H1 (cell line): ENCODE results near the gene MYO15B. TPM values are rescaled to one million over a fixed set of nuclear protein-coding genes. Genes with fewer than 3 reads are reported as not detected.

Experiments
- CTCF ChIA-PET: fragments of 300-600 bp; sonication (Branson Sonifier 250); formaldehyde crosslinking; loops from one replicate; lab custom pipeline; 2021; ENCODE audit not compliant: partially characterized antibody; lab: Charles Lee
- POLR2A ChIA-PET: fragments of 300-600 bp; sonication (Branson Sonifier 250); formaldehyde crosslinking; loops from one replicate; lab custom pipeline; 2021; ENCODE audit warnings: inconsistent platforms; ENCODE audit not compliant: partially characterized antibody; lab: Charles Lee
- DNase-seq, 2 experiments: peaks; one replicate each; pipeline versions ENCODE4 v3.0.0 to v3.0.0-alpha.2; 2010 to 2022; ENCODE audit warnings: low spot score in 2 of 2, low read depth in 1 of 2, mixed read lengths in 1 of 2
- FAIRE-seq: peaks from 2 replicates; lab custom pipeline; 2011; peaks lifted over from hg19 to GRCh38; lab: Jason Lieb, UNC
- H2AFZ ChIP-seq: 2 replicates; pipeline ENCODE4 v1.8.1; 2012; ENCODE audit warnings: low read length, inconsistent platforms
- H2AK5ac ChIP-seq: 2 replicates; pipeline ENCODE4 v1.6.1; 2013; ENCODE audit warnings: low read depth, low read length
- H2BK120ac ChIP-seq: replicated peaks from 2 replicates; pipeline ENCODE3; 2013; ENCODE audit warnings: low read depth, low read length, inconsistent platforms
- H2BK12ac ChIP-seq: 2 replicates; pipeline ENCODE4 v1.6.1; 2013; ENCODE audit warnings: low read depth, low read length
- H2BK15ac ChIP-seq: 2 replicates; pipeline ENCODE4 v1.6.1; 2013; ENCODE audit warnings: low read length
- H2BK20ac ChIP-seq: 2 replicates; pipeline ENCODE4 v1.6.1; 2013; ENCODE audit warnings: low read length
- H2BK5ac ChIP-seq: 2 replicates; pipeline ENCODE4 v1.6.1; 2013; ENCODE audit warnings: low read depth, low read length
- H3K14ac ChIP-seq: 2 replicates; pipeline ENCODE4 v1.6.1; 2013; ENCODE audit warnings: inconsistent platforms; ENCODE audit not compliant: insufficient read length
- H3K18ac ChIP-seq: 2 replicates; pipeline ENCODE4 v1.6.1; 2013; ENCODE audit warnings: low read length; ENCODE audit errors: extremely low read depth
- H3K23ac ChIP-seq: 2 replicates; pipeline ENCODE4 v1.6.1; 2013; ENCODE audit warnings: inconsistent platforms; ENCODE audit not compliant: insufficient read length
- H3K23me2 ChIP-seq: 2 replicates; pipeline ENCODE4 v1.6.1; 2013; ENCODE audit warnings: low read depth, low read length
- H3K27ac ChIP-seq: 2 replicates; pipeline ENCODE4 v1.6.1; 2011; ENCODE audit warnings: low read depth, low read length, inconsistent platforms
- H3K27me3 ChIP-seq, 4 experiments: replicated peaks in 1 of 4; 1 replicate in 1 of 4; 2 replicates in 3 of 4; pipeline versions ENCODE4 v1.6.1 to v1.8.1; 2011 to 2013; ENCODE audit warnings: low read length in 3 of 4, mild to moderate bottlenecking in 3 of 4, inconsistent platforms in 2 of 4, mixed read lengths in 2 of 4, moderate library complexity in 1 of 4; ENCODE audit not compliant: control insufficient read depth in 3 of 4, insufficient read depth in 3 of 4; ENCODE audit errors: extremely low read depth in 1 of 4
- H3K36me3 ChIP-seq, 4 experiments: 2 replicates each; pipeline versions ENCODE4 v1.6.1 to v1.8.1; 2011 to 2013; ENCODE audit warnings: mild to moderate bottlenecking in 4 of 4, low read length in 3 of 4, moderate library complexity in 2 of 4, control low read depth in 1 of 4, inconsistent platforms in 1 of 4; ENCODE audit not compliant: insufficient read depth in 4 of 4, control insufficient read depth in 2 of 4
- H3K4ac ChIP-seq: replicated peaks from 2 replicates; pipeline ENCODE3; 2013; ENCODE audit warnings: low read length, low read depth, mixed read lengths, inconsistent platforms; ENCODE audit not compliant: insufficient read length
- H3K4me1 ChIP-seq, 4 experiments: replicated peaks in 1 of 4; 1 replicate in 1 of 4; 2 replicates in 3 of 4; pipeline versions ENCODE4 v1.6.1 to v1.8.1; 2011 to 2013; ENCODE audit warnings: low read length in 3 of 4, inconsistent platforms in 2 of 4, mixed read lengths in 1 of 4; ENCODE audit not compliant: insufficient read depth in 4 of 4, control insufficient read depth in 3 of 4
- H3K4me2 ChIP-seq, 2 experiments: 2 replicates each; pipeline versions ENCODE4 v1.6.1 to v1.8.1; 2011 to 2013; ENCODE audit warnings: low read depth in 2 of 2, low read length in 2 of 2, control low read depth in 1 of 2, inconsistent platforms in 1 of 2, mild to moderate bottlenecking in 1 of 2; ENCODE audit not compliant: insufficient read depth in 1 of 2
- H3K4me3 ChIP-seq, 4 experiments: fragments of 200-600, 300-600 bp in 1 of 4; sonication (generic), shearing (Covaris generic), sonication (Bioruptor Twin) in 1 of 4; 2 replicates each; pipeline versions ENCODE4 v1.5.1 to v1.8.1; 2011 to 2016; ENCODE audit warnings: low read length in 4 of 4, low read depth in 3 of 4, control low read depth in 2 of 4, inconsistent platforms in 2 of 4, mild to moderate bottlenecking in 2 of 4, mixed read lengths in 1 of 4, moderate library complexity in 1 of 4; ENCODE audit not compliant: insufficient read depth in 2 of 4; ENCODE audit errors: extremely low read depth in 1 of 4
- H3K56ac ChIP-seq: replicated peaks from 2 replicates; pipeline ENCODE3; 2013; ENCODE audit warnings: low read depth, mild to moderate bottlenecking, mixed read lengths, low read length, inconsistent platforms; ENCODE audit not compliant: insufficient read length
- H3K79me1 ChIP-seq: 2 replicates; pipeline ENCODE4 v1.6.1; 2013; ENCODE audit warnings: low read depth, low read length, control low read depth
- H3K79me2 ChIP-seq, 2 experiments: 2 replicates each; pipeline versions ENCODE4 v1.6.1 to v1.8.1; 2012 to 2013; ENCODE audit warnings: low read length in 2 of 2, mild to moderate bottlenecking in 2 of 2, inconsistent platforms in 1 of 2; ENCODE audit not compliant: insufficient read depth in 2 of 2, control insufficient read depth in 1 of 2
- H3K9ac ChIP-seq, 4 experiments: replicated peaks in 1 of 4; 1 replicate in 1 of 4; 2 replicates in 3 of 4; pipeline versions ENCODE4 v1.6.1 to v1.8.1; 2011 to 2013; ENCODE audit warnings: low read depth in 3 of 4, low read length in 3 of 4, control low read depth in 2 of 4, mild to moderate bottlenecking in 2 of 4, moderate library complexity in 2 of 4, inconsistent platforms in 1 of 4; ENCODE audit errors: extremely low read depth in 1 of 4
- H3K9me3 ChIP-seq, 2 experiments: 2 replicates each; pipeline versions ENCODE4 v1.6.1 to v1.8.1; 2012 to 2013; ENCODE audit warnings: mild to moderate bottlenecking in 2 of 2, moderate library complexity in 2 of 2, control low read depth in 1 of 2, inconsistent platforms in 1 of 2, low read depth in 1 of 2, low read length in 1 of 2, mixed read lengths in 1 of 2; ENCODE audit not compliant: insufficient read depth in 2 of 2
- H4K20me1 ChIP-seq, 2 experiments: replicated peaks in 1 of 2; 2 replicates each; pipeline versions ENCODE3 to v1.8.1; 2011 to 2013; ENCODE audit warnings: inconsistent platforms in 2 of 2, low read length in 2 of 2, mild to moderate bottlenecking in 1 of 2; ENCODE audit not compliant: insufficient read depth in 2 of 2, control insufficient read depth in 1 of 2
- H4K5ac ChIP-seq: 2 replicates; pipeline ENCODE4 v1.6.1; 2013; ENCODE audit warnings: low read length, low read depth, mixed read lengths, inconsistent platforms; ENCODE audit not compliant: insufficient read length
- H4K8ac ChIP-seq: 2 replicates; pipeline ENCODE4 v1.8.0; 2013; ENCODE audit warnings: mild to moderate bottlenecking, moderate library complexity, low read length, inconsistent platforms; ENCODE audit not compliant: insufficient read depth; ENCODE audit errors: extremely low read depth
- H4K91ac ChIP-seq: replicated peaks from 2 replicates; pipeline ENCODE3; 2013; ENCODE audit warnings: low read length, mixed read lengths, inconsistent platforms; ENCODE audit not compliant: insufficient read length
- CBX5 ChIP-seq: fragments of 300-800, 300-1000 bp; sonication (generic); IDR thresholded peaks from 2 replicates; pipeline ENCODE4 v1.7.1; 2016; ENCODE audit warnings: antibody characterized with exemption, low read length, low read depth
- CREB1 ChIP-seq: IDR thresholded peaks from 2 replicates; pipeline ENCODE4 v1.6.1; 2012; ENCODE audit warnings: inconsistent platforms
- FOSL1 ChIP-seq: IDR thresholded peaks from 2 replicates; pipeline ENCODE4 v1.6.1; 2011; ENCODE audit warnings: mild to moderate bottlenecking, low read depth, low read length, moderate library complexity; ENCODE audit not compliant: insufficient read depth
- KDM4A ChIP-seq: IDR thresholded peaks from one replicate; pipeline ENCODE4 v1.7.1; 2012; ENCODE audit warnings: low read depth, mild to moderate bottlenecking, moderate library complexity, low read length, inconsistent platforms; ENCODE audit not compliant: severe bottlenecking
- PHF8 ChIP-seq: fragments of 200-600 bp; sonication (generic); conservative IDR thresholded peaks from 2 replicates; pipeline ENCODE4 v1.7.1; 2012; ENCODE audit warnings: low read depth, mild to moderate bottlenecking, inconsistent platforms, low read length, moderate library complexity
- RXRA ChIP-seq: IDR thresholded peaks from 2 replicates; pipeline ENCODE4 v1.6.1; 2011; ENCODE audit warnings: low read depth, mild to moderate bottlenecking, low read length, moderate library complexity; ENCODE audit not compliant: insufficient read depth
- SAP30 ChIP-seq: fragments of 300-600 bp; sonication (generic); IDR thresholded peaks from 2 replicates; pipeline ENCODE4 v1.7.1; 2012; ENCODE audit warnings: low read length, moderate library complexity, mild to moderate bottlenecking, inconsistent platforms; ENCODE audit not compliant: insufficient read depth, insufficient replicate concordance
- SUZ12 ChIP-seq: fragments of 200-600 bp; sonication (generic); IDR thresholded peaks from 2 replicates; pipeline ENCODE4 v1.6.1; 2012; ENCODE audit warnings: mild to moderate bottlenecking, inconsistent platforms, low read length, moderate library complexity, mixed read lengths
- WGBS, 2 experiments: shearing (Covaris generic) in 1 of 2; methylation state at CpG; one replicate each; pipeline versions ENCODE4 v1.1.6 to v1.1.7; 2013 to 2015; ENCODE audit warnings: low lambda C conversion rate in 2 of 2, mixed read lengths in 2 of 2, inconsistent platforms in 1 of 2, low coverage in 1 of 2, missing lambda C conversion rate in 1 of 2; ENCODE audit not compliant: insufficient replicate concordance in 2 of 2, insufficient coverage in 1 of 2, insufficient read length in 1 of 2; ENCODE audit errors: extremely low coverage in 1 of 2, missing lambda C conversion rate in 1 of 2; 5-methylcytosine and 5-hydroxymethylcytosine counted together
- polyA plus RNA-seq, 7 experiments: library from polyadenylated mRNA; depleted of rRNA in 3 of 7; stranded (reverse) in 5 of 7; unstranded in 2 of 7; fragments of >200 nt in 5 of 7; fragments of 200-250 nt in 2 of 7; gene quantifications; 1 replicate in 5 of 7; 2 replicates in 1 of 7; 4 replicates in 1 of 7; pipeline versions ENCODE4 v1.2.1 to v1.2.3, GENCODE V29; 2011 to 2013; ENCODE audit warnings: missing spikeins in 2 of 7, mixed read lengths in 2 of 7
- total RNA-seq: library from RNA; stranded (reverse); fragmentation: NEBNext Ultra II Directional; extraction: Animal tissue kit (Norgen Biotek cat#: 25700); gene quantifications from 2 replicates; pipeline ENCODE4 v1.2.1, GENCODE V29; 2021
- TF ChIP-seq, protein P1 (sequence below), 3 experiments: IDR thresholded peaks; 1 replicate in 2 of 3; 2 replicates in 1 of 3; pipeline versions ENCODE4 v1.5.1 to v1.6.1; 2011; ENCODE audit warnings: low read length in 3 of 3, mild to moderate bottlenecking in 3 of 3, inconsistent platforms in 2 of 3, low read depth in 1 of 3, moderate library complexity in 1 of 3; ENCODE audit not compliant: insufficient read depth in 1 of 3; ENCODE audit errors: control extremely low read depth in 1 of 3

MYO15B gene
- total and polyA plus RNA-seq, 2 of the 8 experiments (the other 6 are each of a cell fraction or from before 2014, with no cell fraction given): 7.1 to 11.2 TPM

DNA sequence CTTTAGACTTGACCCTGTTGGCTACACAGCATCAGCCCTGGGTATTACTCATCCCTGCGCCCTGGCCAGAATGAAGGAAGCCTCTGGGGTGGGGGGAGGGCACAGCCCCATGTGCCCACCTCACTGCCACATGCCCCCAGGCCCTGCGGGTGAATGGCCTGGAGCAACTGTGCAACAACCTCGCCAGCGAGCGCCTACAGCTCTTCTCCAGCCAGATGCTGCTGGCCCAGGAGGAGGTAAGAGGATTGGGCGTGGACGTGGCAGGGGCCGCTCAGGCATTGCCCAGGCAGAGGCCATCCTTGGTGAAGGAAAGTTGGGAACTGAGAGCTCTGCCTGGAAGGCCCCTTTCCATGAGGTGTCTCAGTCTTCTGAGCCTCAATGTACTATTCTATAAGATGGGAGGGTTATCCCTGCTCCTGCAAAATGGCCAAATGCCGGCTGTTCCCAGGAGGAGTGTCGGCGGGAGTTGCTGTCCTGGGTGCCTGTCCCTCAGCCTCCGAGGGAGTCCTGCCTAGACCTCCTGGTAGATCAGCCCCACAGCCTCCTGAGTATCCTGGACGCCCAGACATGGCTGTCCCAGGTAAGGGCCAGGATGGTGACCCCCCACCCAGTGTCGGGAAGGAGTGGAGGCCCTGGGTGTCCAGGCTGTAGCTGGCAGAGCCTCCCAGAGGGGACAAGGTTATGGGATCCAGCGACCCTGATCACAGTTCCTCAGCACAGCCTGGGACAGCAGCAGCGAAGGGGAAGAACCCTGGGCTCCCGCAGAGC lies 8.9 kb downstream of the MYO15B start:
- 91% methylated on average over 16 of the region's 17 CpGs; no CpG with 5 or more reads in 1 of the 2 experiments for WGBS, 2 experiments
- Histone ChIP-seq H4K8ac (no peak overlapping the region; the same call in 1 of the 2 replicates), H3K4ac (no peak overlapping the region), H3K27ac (no peak overlapping the region), H2BK5ac (no peak overlapping the region), H2AFZ (no peak overlapping the region), H4K20me1 (peaks cover 0 to 2% of the 10 kb centered on the region in 2 experiments), H2AK5ac (no peak overlapping the region), H3K4me1 (no peaks in the 10 kb centered on the region), H3K9me3 (no peaks in the 10 kb centered on the region), H3K79me2 (no peaks in the 10 kb centered on the region), H3K18ac (no peak overlapping the region), H3K27me3 (no peaks in the 10 kb centered on the region), H3K4me2 (no peak overlapping the region), H3K14ac (no peak overlapping the region), H3K56ac (no peak overlapping the region), H4K91ac (no peak overlapping the region), H2BK20ac (no peak overlapping the region), H4K5ac (no peak overlapping the region), H3K9ac (no peak overlapping the region), H2BK15ac (no peak overlapping the region), H3K23ac (no peak overlapping the region), H3K79me1 (no peaks in the 10 kb centered on the region), H3K23me2 (no peaks in the 10 kb centered on the region), H2BK120ac (no peak overlapping the region), H3K4me3 (no peak overlapping the region), H2BK12ac (no peak overlapping the region), H3K36me3 (no peaks in the 10 kb centered on the region)
- DNase-seq (no peak), FAIRE-seq (no peak)
- CTCF ChIA-PET: interaction anchor here (0.5 to 59.2 kb wide), 8 partner anchors 13 to 157 kb away, joined by 3 to 2200 read pairs (median 4); partner anchors contain the start of genes RECQL5, SAP30BP and SMIM5
- POLR2A ChIA-PET: interaction anchor here (0.9 to 1.2 kb wide), 3 partner anchors 10 to 184 kb away, joined by 3 to 4 read pairs (median 3); no protein-coding TSS in a partner anchor
- TF ChIP-seq FOSL1 (no peak), CREB1 (no peak), RXRA (no peak), SUZ12 (no peak), PHF8 (no peak), CBX5 (no peak), SAP30 (no peak), KDM4A (no peak)
- TF ChIP-seq, protein P1, sequence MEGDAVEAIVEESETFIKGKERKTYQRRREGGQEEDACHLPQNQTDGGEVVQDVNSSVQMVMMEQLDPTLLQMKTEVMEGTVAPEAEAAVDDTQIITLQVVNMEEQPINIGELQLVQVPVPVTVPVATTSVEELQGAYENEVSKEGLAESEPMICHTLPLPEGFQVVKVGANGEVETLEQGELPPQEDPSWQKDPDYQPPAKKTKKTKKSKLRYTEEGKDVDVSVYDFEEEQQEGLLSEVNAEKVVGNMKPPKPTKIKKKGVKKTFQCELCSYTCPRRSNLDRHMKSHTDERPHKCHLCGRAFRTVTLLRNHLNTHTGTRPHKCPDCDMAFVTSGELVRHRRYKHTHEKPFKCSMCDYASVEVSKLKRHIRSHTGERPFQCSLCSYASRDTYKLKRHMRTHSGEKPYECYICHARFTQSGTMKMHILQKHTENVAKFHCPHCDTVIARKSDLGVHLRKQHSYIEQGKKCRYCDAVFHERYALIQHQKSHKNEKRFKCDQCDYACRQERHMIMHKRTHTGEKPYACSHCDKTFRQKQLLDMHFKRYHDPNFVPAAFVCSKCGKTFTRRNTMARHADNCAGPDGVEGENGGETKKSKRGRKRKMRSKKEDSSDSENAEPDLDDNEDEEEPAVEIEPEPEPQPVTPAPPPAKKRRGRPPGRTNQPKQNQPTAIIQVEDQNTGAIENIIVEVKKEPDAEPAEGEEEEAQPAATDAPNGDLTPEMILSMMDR (IDR thresholded peaks at IDR 0.05; ENCODE audit: control extremely low read depth in 1 of 3, insufficient read depth in 1 of 3, low read depth in 1 of 3, low read length in 3 of 3): no peak
